Measurements from ENCODE around the gene KCNMA1. TPM values are rescaled to one million over a fixed set of nuclear protein-coding genes. Genes with fewer than 3 reads are reported as not detected.

The KCNMA1 gene
- total RNA-seq, 1 donor from 2014 or later = 87.6 TPM

DNA sequence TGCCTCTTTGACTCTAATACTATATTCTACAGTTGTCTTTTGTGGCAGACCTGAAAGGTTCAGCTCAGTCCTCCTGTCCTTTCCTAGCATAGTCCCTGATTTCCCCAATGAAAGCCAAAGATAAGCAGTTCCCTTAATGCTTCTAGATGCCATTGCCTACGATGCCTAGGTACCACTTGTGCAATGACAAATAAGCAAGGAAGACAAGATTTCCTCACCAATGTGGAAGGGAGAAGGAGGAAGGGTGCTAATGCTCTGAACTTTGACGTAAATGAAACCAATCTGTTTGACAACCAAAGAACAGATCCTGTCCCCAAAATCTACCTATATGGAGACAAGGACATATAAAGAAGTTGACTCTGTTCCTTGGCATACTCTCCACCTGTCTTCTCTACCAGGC lies 393.3 kb downstream of the KCNMA1 start:
- no peak for DNase-seq (ENCODE audit: low spot score)
- peaks cover 2% of the 10 kb centered on the region for H3K36me3 Mint-ChIP-seq (ENCODE audit: low read depth)
- no peaks in the 10 kb centered on the region for H3K27me3 Mint-ChIP-seq (ENCODE audit: low read depth)
- H3K4me1 Mint-ChIP-seq (ENCODE audit: low read depth) = peaks cover 82% of the 10 kb centered on the region
- H3K27ac Mint-ChIP-seq (ENCODE audit: unreplicated experiment) = no peak overlapping the region
- H3K4me3 Mint-ChIP-seq (ENCODE audit: unreplicated experiment) = no peak overlapping the region
- no peaks in the 10 kb centered on the region for H3K9me3 Mint-ChIP-seq (ENCODE audit: low read depth)
- TF ChIP-seq, protein P1, sequence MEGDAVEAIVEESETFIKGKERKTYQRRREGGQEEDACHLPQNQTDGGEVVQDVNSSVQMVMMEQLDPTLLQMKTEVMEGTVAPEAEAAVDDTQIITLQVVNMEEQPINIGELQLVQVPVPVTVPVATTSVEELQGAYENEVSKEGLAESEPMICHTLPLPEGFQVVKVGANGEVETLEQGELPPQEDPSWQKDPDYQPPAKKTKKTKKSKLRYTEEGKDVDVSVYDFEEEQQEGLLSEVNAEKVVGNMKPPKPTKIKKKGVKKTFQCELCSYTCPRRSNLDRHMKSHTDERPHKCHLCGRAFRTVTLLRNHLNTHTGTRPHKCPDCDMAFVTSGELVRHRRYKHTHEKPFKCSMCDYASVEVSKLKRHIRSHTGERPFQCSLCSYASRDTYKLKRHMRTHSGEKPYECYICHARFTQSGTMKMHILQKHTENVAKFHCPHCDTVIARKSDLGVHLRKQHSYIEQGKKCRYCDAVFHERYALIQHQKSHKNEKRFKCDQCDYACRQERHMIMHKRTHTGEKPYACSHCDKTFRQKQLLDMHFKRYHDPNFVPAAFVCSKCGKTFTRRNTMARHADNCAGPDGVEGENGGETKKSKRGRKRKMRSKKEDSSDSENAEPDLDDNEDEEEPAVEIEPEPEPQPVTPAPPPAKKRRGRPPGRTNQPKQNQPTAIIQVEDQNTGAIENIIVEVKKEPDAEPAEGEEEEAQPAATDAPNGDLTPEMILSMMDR (IDR thresholded peaks at IDR 0.05) = no peak

DNA sequence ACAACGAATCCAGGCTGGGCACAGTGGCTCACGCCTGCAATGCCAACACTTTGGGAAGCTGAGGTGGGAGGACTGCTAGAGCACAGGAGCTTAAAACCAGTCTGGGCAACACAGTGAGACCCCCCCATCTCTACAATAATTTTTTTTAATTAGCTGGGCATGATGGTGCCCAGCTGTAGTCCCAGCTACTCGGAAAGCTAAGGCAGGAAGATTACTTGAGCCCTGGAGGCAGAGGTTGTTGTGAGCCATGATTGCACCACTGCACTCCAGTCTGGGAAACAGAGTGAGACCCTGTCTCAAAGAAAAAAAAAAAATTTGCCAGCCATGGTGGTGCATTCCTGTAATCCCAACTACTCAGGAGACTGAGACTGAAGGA lies 396.3 kb downstream of the KCNMA1 start:
- DNase-seq (ENCODE audit: low spot score) = no peak
- Mint-ChIP-seq H3K4me3 (ENCODE audit: unreplicated experiment) (no peak overlapping the region), H3K36me3 (ENCODE audit: low read depth) (no peaks in the 10 kb centered on the region), H3K27me3 (ENCODE audit: low read depth) (no peaks in the 10 kb centered on the region), H3K9me3 (ENCODE audit: low read depth) (no peaks in the 10 kb centered on the region), H3K27ac (ENCODE audit: unreplicated experiment) (peak overlapping the region; percentile 25), H3K4me1 (ENCODE audit: low read depth) (peaks cover 79% of the 10 kb centered on the region)
- TF ChIP-seq, protein P1 (IDR thresholded peaks at IDR 0.05) = no peak

GRCh38 chr10:77240706-77241349 lies 396.8 kb downstream of the KCNMA1 start:
- Mint-ChIP-seq H3K4me3 (ENCODE audit: unreplicated experiment) (peak overlapping the region; percentile 5), H3K4me1 (ENCODE audit: low read depth) (peaks cover 81% of the 10 kb centered on the region), H3K27me3 (ENCODE audit: low read depth) (no peaks in the 10 kb centered on the region), H3K36me3 (ENCODE audit: low read depth) (no peaks in the 10 kb centered on the region), H3K9me3 (ENCODE audit: low read depth) (no peaks in the 10 kb centered on the region), H3K27ac (ENCODE audit: unreplicated experiment) (peak overlapping the region; percentile 93)
- DNase-seq (ENCODE audit: low spot score) = no peak
- TF ChIP-seq, protein P1 (IDR thresholded peaks at IDR 0.05) = no peak

- DNase-seq (ENCODE audit: low spot score) = no peak
- H3K27me3 Mint-ChIP-seq (ENCODE audit: low read depth) = no peaks in the 10 kb centered on the region
- peaks cover 80% of the 10 kb centered on the region for H3K4me1 Mint-ChIP-seq (ENCODE audit: low read depth)
- H3K27ac Mint-ChIP-seq (ENCODE audit: unreplicated experiment) = peak overlapping the region; percentile 93
- H3K9me3 Mint-ChIP-seq (ENCODE audit: low read depth) = no peaks in the 10 kb centered on the region
- H3K36me3 Mint-ChIP-seq (ENCODE audit: low read depth) = no peaks in the 10 kb centered on the region
- TF ChIP-seq, protein P1 (IDR thresholded peaks at IDR 0.05) = no peak
- peak overlapping the region; percentile 5 for H3K4me3 Mint-ChIP-seq (ENCODE audit: unreplicated experiment)
Measured at GRCh38 chr10:77240041-77240652, 397.5 kb downstream of the KCNMA1 start.

DNA sequence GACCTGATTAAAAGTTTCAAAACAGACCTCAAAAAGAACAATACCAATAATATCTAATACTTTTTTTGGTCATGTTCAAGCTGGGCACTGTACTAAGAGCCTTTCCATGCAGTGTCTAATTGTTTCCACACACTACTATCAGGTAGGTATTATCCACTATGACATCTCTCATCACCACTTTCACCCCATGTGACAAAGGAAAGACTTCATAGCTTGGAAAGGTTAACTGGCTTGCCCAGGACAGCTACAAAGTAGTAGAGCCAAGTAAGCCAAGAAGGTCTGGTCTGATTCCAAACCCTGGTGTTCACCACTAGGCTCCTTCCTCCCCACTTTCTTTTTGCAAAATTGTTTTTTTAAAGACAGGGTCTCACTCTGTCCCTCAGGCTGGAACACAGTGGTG lies 400.5 kb downstream of the KCNMA1 start:
- TF ChIP-seq, protein P1 (IDR thresholded peaks at IDR 0.05) = no peak
- Mint-ChIP-seq H3K27me3 (ENCODE audit: low read depth) (no peaks in the 10 kb centered on the region), H3K4me1 (ENCODE audit: low read depth) (peaks cover 62% of the 10 kb centered on the region), H3K27ac (ENCODE audit: unreplicated experiment) (peak overlapping the region; percentile 74), H3K4me3 (ENCODE audit: unreplicated experiment) (no peak overlapping the region), H3K9me3 (ENCODE audit: low read depth) (peaks cover 2% of the 10 kb centered on the region), H3K36me3 (ENCODE audit: low read depth) (no peaks in the 10 kb centered on the region)
- DNase-seq (ENCODE audit: low spot score) = no peak

All from chondrocyte (in vitro differentiated cells).